HG03196 (cell line): ENCODE results near the gene RASA4.
"Not testable (repeated sequence)": the region's sequence is repeated elsewhere in the genome, so short reads cannot be mapped to it uniquely, and the experiment has no call there.

ENCODE experiments used
- ATAC-seq: cut with Tn5 transposase; IDR thresholded peaks from one replicate; pipeline ENCODE4 v1.9.1; 2021; ENCODE audit not compliant: unreplicated experiment

The RASA4 gene

DNA sequence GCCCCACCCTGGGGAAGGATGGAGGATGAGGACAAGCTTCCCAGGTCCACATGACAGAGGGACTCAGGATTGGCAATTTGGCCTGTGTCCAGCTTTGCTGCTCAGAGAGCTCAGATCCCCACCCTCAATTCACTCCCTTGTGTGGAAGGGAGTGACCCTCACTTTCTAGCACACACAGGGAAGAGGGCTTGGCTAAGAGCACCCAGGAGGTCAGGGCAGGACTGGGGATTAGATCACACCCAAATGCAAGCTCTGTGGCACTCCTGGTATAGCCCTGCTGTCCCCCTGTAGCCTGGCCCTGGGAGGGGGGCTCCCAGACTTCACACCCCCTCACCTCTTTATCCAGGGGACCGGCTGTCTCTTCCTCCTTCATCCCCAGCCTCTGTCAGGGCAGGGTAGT, 72.2 kb downstream of the RASA4 start:
- not testable (repeated sequence) for ATAC-seq

DNA sequence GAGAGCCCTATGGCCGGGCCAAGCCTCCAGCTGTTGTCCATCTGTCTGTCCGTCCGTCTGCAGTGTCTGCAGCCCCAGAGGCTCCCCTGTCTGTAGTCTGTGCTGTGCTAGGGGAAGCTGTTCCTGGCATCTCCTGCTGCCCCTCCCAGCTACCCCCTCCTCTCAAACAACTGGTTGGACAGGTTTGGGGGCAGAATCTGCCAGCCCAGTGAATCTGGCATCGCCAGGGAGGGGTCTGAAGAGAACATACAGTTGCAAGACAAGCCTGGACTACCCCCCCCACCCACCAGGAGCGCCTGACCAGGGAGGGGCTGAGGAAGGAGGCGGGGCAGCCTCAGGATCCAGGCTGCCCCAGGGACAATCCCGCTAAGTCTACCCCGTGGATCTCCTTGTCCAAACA, 73.0 kb downstream of the RASA4 start, which contains the start of gene UPK3BL2:
Gene UPK3BL2, minus strand, starts transcription at position 101 of the 400 bp plus-strand sequence. Its CDS starts 60 bp downstream, at position 41.
- ATAC-seq, result not testable (repeated sequence)

DNA sequence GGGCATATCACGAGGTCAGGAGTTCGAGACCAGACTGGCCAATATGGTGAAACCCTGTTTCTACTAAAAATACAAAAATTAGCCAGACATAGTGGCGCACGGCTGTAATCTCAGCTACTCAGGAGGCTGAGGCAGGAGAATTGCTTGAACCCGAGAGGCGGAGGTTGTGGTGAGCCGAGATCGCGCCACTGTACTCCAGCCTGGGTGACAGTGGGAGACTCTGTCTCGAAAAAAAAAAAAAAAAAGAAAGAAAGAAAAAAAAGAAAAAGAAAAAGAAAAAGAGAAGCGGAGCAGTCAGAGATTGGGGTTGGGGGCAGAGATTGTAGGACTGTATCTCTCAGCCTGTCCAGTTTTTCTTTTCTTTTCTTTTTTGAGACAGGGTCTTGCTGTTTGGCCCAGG, 73.8 kb downstream of the RASA4 start:
- ATAC-seq, result not testable (repeated sequence)

DNA sequence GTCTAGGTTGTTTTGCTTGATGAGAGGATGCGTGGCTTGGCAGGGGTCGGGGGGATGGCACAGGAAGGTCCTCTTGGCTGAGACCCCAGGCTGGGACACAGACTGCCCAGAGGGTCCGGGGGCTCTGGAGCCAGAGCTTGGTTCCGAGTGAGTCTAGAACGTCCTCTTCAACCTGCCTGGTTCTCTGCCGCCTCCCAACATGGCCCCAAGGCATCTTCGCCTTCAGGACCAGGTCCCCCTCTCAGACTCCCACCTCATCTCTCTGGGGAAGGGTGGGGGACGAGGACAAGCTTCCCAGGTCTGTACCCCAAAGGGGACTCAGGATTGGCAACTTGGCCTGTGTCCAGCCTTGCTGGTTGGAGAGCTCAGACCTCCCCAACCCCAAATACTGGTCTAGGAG, 74.5 kb downstream of the RASA4 start:
- not testable (repeated sequence) for ATAC-seq

DNA sequence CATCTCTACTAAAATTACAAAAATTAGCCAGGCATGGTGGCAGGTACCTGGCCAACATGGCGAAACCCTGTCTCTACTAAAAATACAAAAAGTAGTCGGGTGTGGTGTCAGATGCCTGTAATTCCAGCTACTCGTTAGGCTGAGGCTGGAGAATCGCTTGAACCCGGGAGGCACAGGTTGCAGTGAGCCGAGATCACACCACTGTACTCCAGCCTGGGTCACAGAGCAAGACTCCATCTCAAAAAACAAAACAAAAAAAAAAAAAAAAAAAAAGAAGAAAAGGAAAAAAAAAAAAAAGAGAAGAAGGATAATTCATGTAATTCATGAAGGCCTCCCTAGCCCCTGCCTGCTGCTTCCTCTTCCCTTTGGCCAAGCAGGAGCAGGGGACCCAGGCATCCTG, 76.0 kb downstream of the RASA4 start:
- not testable (repeated sequence) for ATAC-seq

DNA sequence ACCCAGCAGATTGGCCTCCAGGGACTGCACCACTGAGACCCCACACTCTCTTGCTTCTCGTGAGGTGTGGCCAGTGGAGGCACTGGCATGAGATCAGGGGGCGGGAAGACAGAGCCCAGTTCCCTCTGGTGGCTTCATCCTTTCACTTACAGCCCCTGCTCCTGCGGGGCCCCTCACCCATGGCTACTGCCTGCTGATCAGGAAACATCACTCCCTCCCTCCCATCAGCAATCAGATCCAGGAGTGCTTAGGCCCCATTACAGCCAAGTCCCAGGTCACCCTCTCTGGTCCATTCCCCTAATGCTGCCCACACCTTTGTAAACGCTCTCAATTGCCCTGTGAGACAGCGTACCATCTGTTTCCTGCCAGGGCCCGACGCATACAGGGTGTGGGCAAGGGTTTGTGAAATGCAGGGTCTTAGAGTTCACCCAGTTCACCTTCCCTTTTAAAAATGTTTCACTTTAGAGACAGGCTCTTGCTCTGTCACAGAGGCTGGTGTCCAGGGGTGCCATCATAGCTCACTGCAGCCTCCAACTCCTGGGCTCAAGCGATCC, 81.4 kb downstream of the RASA4 start:
- not testable (repeated sequence) for ATAC-seq

DNA sequence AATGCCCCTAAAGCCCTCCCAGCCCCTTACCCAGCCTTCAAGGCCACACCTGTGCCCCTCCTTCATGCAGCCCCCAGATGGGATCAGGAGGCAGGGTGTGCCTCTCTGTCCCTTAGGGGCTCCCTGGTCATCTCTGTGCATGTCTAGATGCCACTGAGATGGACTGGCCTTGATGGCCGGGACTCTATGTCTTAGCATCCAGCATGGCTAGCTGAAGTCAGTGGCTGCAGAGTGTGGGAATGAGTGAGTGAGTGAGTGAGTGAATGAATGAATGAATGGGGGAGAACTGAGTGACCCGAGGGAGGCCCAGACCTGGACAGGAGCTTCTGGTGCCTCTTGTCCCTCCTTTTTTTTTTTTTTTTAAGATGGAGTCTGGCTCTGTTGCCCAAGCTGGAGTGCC, 84.4 kb downstream of the RASA4 start:
- ATAC-seq, result not testable (repeated sequence)

DNA sequence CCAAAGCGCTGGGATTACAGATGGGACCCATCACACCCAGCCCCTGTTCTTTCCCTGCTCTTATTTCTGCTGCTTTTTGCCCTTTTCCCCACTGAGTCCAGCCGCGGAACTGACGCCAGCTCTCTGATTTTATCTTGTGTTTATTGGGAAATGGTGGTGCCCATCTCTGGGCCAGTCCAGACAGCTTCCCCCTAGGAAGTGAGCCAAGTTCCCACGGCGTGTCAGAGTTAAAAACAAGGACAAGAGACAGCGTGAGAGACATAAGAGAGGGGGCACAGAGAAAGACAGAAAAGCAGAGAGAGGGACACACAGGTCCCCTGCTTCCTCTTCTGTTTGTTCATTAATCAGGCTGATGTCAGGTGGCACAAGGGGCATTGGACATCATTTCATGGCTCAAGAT, 85.0 kb downstream of the RASA4 start:
- not testable (repeated sequence) for ATAC-seq

DNA sequence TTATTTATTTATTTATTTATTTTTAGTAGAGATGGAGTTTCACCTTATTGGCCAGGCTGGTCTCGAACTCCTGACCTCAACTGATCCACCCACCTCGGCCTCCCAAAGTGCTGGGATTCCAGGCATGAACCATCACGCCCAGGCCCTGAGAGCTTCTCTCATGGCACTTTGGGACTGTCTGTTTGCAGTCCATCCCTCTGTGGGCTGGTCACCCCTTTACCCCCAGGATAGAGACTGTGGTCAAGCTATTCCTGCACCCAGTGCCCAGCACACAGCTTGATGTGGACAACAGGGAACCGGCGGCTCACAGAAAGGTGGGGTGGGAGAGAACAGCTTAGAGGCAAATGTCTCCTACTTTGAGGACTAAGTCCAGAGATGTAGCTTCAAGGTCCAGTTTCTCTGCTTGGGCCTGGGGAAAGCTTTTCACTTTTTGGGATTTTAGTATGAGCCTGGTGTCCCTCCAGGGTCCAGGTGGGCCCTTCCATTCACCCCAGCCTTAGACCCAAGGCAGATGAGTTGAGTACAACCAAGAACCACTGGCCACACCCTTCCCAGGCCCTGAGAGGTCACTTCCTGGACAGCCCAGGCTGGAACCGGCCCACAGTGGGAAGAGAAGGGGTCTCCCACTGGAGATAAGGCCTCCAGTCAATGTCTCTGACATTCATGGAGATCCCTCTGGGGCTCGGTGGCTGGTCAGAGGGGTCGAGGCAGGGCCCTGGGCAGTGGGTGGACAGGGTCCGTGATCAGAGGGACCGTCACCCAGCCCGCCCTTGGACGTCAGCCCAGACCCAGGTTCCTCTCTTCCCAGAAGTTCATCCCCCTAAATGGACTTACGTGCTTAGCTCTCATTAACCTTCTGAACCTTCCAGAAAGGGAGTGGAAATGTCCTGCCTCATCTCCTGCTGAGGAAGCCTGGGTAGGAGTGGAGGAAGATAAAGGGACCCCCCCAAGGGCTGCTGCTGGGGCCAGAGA, 88.4 kb downstream of the RASA4 start:
- not testable (repeated sequence) for ATAC-seq

DNA sequence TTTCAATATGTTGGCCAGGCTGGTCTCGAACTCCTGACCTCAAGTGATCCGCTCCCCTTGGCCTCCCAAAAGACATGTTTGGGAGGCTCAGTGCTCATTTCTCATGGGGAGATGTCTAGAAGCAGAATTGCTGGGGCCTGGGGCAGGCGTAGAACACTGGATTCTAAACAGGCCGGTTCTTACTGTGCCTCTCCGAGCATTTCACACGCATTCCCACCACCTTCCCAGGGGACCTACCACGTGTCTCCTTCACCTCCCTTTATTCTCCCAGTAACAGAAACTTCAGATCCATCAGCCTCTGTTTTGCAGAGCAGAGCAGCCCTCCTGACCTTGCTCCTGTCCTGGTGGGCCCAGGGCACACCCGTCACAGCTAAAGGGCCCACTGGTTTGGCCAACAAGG, 89.4 kb downstream of the RASA4 start:
- not testable (repeated sequence) for ATAC-seq

DNA sequence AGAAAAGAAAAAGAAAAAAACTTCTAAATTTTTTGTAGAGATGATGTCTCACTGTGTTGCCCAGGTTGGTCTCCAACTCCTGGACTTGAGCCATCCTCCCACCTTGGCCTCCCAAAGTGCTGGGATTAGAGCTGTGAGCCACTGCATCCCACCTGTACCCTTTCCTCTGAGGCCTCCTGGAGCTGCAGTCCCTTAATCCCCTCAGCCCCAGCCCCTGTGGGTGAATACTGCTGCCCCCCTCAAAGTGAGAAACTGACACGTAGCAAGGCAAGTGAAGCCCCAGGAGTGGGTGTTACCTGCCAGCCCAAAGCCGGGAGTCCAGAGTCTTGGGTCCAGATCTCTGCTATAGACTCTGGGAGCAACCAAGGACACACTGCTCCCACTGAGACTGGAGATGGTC, 91.8 kb downstream of the RASA4 start:
- ATAC-seq, result not testable (repeated sequence)
